GM12875 (cell line): ENCODE measurements around the gene NSMCE4A.

ENCODE experiments used
- H3K4me3 ChIP-seq: one replicate; pipeline ENCODE4 v1.5.1; 2011; ENCODE audit warnings: low read depth, low read length, control low read depth
- TF ChIP-seq, protein P1 (sequence below): IDR thresholded peaks from 2 replicates; pipeline ENCODE4 v1.5.1; 2011; ENCODE audit warnings: low read depth, mild to moderate bottlenecking, control low read depth, inconsistent platforms, low read length, moderate library complexity, borderline replicate concordance; ENCODE audit not compliant: insufficient read depth

The NSMCE4A gene

DNA sequence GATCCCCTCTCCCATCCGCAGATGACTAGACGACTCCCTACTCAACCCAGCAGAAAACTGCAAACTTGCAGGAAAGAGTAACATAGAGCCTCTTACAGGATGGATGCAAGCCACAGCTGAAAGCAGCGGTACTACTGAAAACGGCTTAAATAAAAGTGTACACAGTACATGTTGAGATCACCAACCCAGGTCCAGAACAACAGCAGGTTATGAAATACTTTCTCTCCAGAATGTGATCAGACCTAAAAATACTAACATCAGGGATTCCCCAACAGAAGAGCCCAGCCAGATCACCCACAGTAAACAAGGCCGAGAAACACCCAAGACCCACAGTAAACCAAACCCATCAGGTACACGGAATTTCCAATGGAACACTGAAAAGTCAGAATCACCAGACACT, 60.4 kb downstream of the NSMCE4A start:
- H3K4me3 ChIP-seq: no peak overlapping the region
- TF ChIP-seq, protein P1, sequence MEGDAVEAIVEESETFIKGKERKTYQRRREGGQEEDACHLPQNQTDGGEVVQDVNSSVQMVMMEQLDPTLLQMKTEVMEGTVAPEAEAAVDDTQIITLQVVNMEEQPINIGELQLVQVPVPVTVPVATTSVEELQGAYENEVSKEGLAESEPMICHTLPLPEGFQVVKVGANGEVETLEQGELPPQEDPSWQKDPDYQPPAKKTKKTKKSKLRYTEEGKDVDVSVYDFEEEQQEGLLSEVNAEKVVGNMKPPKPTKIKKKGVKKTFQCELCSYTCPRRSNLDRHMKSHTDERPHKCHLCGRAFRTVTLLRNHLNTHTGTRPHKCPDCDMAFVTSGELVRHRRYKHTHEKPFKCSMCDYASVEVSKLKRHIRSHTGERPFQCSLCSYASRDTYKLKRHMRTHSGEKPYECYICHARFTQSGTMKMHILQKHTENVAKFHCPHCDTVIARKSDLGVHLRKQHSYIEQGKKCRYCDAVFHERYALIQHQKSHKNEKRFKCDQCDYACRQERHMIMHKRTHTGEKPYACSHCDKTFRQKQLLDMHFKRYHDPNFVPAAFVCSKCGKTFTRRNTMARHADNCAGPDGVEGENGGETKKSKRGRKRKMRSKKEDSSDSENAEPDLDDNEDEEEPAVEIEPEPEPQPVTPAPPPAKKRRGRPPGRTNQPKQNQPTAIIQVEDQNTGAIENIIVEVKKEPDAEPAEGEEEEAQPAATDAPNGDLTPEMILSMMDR: no peak

DNA sequence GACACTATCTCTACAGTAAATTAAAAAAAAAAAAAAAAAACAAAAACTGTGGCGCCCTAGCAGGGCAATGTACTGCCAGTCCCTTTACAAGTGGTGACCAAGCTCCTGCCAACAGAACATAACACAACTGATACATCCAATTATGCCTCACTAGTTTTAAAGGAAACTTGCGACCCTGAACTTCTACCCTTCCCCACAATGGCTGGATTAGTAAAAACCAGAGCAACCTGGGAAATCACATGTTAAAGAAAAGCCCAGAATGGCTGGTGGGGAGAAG, 63.7 kb downstream of the NSMCE4A start:
- H3K4me3 ChIP-seq: no peak overlapping the region
- TF ChIP-seq, protein P1: no peak

DNA sequence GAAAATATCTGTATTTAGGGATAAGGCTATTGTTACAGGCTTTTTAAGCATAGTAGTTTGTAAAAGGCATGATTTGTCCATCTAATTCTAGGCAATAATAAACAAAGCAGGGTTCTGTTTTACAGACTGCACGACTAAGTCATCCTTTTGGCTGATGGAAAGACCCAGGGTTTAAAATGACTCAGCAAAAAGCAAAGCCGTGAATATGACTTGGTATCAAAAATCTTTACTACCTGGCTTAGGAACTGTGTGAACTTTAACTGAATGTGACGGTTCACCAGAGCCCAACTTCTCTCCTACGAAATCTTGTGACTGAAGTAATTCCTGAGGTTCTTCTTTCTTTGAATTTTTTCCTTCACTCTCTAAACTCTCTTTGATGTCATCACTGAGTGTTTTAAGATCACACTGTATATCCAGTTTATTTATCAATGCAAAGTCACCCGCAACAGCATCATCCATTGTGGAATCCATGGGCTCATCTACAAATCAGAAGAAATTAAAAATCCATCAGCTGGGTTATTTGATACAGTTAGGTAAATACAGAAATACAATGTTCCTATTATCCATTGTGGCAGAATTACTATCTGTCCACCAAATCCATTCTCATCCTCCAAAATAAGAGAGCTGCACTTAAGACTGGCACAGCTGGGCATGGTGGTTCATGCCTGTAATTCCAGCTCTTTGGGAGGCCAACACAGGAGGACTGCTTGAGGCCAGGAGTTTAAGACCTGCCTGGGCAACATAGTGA, 64.2 kb downstream of the NSMCE4A start:
- TF ChIP-seq, protein P1: no peak
- no peak overlapping the region for H3K4me3 ChIP-seq
